ENCODE data around the gene GPR183.

DNA sequence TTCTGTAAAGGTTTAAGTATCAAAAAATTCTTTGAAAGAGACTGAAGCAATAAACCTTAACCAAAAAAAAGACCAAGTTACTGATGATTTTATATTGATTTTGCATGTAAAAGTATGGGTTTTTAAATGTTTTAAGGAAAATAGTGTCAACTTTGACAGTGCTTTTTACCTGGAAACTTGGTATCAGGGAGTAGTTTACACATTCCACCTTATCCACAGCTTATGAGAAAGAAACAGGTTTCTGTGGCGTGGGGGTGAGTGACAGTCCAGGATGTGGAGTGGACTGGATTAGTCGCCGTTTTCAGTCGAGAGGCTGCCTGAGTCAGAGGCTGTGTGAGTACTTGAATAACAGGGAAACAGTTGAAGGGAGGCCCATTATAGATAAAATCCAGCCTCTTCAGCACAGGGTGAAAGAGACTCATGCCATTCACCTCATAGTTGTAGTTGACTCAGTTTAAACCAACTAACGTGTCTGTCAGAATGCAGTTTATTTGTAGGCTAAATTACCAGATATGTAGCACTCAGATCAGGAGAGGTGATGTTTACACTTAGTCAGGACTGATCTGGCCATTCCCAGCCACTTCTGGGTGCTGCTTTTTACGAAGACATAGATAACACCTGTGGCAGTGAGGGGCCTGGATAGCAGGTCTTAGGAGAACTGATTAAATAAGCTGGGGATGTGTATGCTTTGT is 595 bp upstream of the GPR183 start:
- TF ChIP-seq, protein P1, sequence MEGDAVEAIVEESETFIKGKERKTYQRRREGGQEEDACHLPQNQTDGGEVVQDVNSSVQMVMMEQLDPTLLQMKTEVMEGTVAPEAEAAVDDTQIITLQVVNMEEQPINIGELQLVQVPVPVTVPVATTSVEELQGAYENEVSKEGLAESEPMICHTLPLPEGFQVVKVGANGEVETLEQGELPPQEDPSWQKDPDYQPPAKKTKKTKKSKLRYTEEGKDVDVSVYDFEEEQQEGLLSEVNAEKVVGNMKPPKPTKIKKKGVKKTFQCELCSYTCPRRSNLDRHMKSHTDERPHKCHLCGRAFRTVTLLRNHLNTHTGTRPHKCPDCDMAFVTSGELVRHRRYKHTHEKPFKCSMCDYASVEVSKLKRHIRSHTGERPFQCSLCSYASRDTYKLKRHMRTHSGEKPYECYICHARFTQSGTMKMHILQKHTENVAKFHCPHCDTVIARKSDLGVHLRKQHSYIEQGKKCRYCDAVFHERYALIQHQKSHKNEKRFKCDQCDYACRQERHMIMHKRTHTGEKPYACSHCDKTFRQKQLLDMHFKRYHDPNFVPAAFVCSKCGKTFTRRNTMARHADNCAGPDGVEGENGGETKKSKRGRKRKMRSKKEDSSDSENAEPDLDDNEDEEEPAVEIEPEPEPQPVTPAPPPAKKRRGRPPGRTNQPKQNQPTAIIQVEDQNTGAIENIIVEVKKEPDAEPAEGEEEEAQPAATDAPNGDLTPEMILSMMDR (IDR thresholded peaks at IDR 0.05), result no peak
- no peak for TF ChIP-seq POLR2A (IDR thresholded peaks at IDR 0.05)
